ENCODE results near the gene DGKZ. TPM values are rescaled to one million over a fixed set of nuclear protein-coding genes. Genes with fewer than 3 reads are reported as not detected.

DGKZ gene
- total and polyA plus RNA-seq, 2 experiments from 2014 or later: 45.1 to 170 TPM

GRCh38 chr11:46330154-46330553 lies 17.1 kb upstream of the DGKZ start:
- no peaks in the 10 kb centered on the region for H3K9me3 Mint-ChIP-seq
- TF ChIP-seq NANOG (IDR thresholded peaks at IDR 0.05; ENCODE audit: borderline replicate concordance) (no peak), CREB1 (CRISPR knock-in tag; IDR thresholded peaks at IDR 0.05; ENCODE audit: low read depth) (no peak)
- Histone ChIP-seq H3K4me2 (peak overlapping the region; percentile 58), H3K79me2 (replicated peaks; ENCODE audit: insufficient read depth) (no peaks in the 10 kb centered on the region), H3K4me1 (ENCODE audit: insufficient read depth) (peaks cover 27% of the 10 kb centered on the region), H2AFZ (peak overlapping the region; percentile 88; the same call in 1 of the 2 replicates), H3K27me3 (ENCODE audit: insufficient read depth) (peaks cover 60% of the 10 kb centered on the region), H3K27ac (ENCODE audit: low read depth) (no peak overlapping the region), H3K4me3 (peak overlapping the region; percentile 34; the same call in 1 of the 2 replicates), H3K36me3 (ENCODE audit: insufficient read depth) (no peaks in the 10 kb centered on the region; the same call in 1 of the 2 replicates), H3K9me2 (ENCODE audit: insufficient read depth) (no peaks in the 10 kb centered on the region), H3F3A (replicated peaks; ENCODE audit: low read depth) (peaks cover 6% of the 10 kb centered on the region; the same call in 1 of the 2 replicates), H4K20me1 (replicated peaks; ENCODE audit: insufficient read depth) (no peaks in the 10 kb centered on the region)
- DNase-seq (ENCODE audit: low spot score) (no peak), ATAC-seq (no peak)
- H3K4me1 Mint-ChIP-seq: peaks cover 42% of the 10 kb centered on the region
- no peak overlapping the region for H3K27ac Mint-ChIP-seq
- peaks cover 4% of the 10 kb centered on the region; the same call in 2 of the 3 replicates for H3K36me3 Mint-ChIP-seq (ENCODE audit: low read depth)
- peak overlapping the region; percentile 56 for H3K4me3 Mint-ChIP-seq
- peaks cover 51% of the 10 kb centered on the region for H3K27me3 Mint-ChIP-seq (ENCODE audit: insufficient read depth, low read depth, poor library complexity)

GRCh38 chr11:46330563-46331281 lies 16.5 kb upstream of the DGKZ start:
- Mint-ChIP-seq H3K4me3 (peak overlapping the region; percentile 71), H3K4me1 (peaks cover 48% of the 10 kb centered on the region), H3K27me3 (ENCODE audit: insufficient read depth, low read depth, poor library complexity) (peaks cover 50% of the 10 kb centered on the region), H3K27ac (no peak overlapping the region), H3K9me3 (no peaks in the 10 kb centered on the region), H3K36me3 (ENCODE audit: low read depth) (peaks cover 4% of the 10 kb centered on the region; the same call in 2 of the 3 replicates)
- Histone ChIP-seq H3K4me3 (peak overlapping the region; percentile 34), H3K27me3 (ENCODE audit: insufficient read depth) (peaks cover 61% of the 10 kb centered on the region), H3K9me2 (ENCODE audit: insufficient read depth) (no peaks in the 10 kb centered on the region), H3K79me2 (replicated peaks; ENCODE audit: insufficient read depth) (no peaks in the 10 kb centered on the region), H3K36me3 (ENCODE audit: insufficient read depth) (no peaks in the 10 kb centered on the region; the same call in 1 of the 2 replicates), H3K27ac (ENCODE audit: low read depth) (no peak overlapping the region), H3F3A (replicated peaks; ENCODE audit: low read depth) (peaks cover 7% of the 10 kb centered on the region; the same call in 1 of the 2 replicates), H3K4me2 (peak overlapping the region; percentile 58), H3K4me1 (ENCODE audit: insufficient read depth) (peaks cover 29% of the 10 kb centered on the region), H2AFZ (peak overlapping the region; percentile 88; the same call in 1 of the 2 replicates), H4K20me1 (replicated peaks; ENCODE audit: insufficient read depth) (no peaks in the 10 kb centered on the region)
- ATAC-seq: peak; percentile 6; the same call in 2 of the 3 replicates
- no peak for DNase-seq (ENCODE audit: low spot score)
- TF ChIP-seq ETS1 (IDR thresholded peaks at IDR 0.05): no peak
- no peak for TF ChIP-seq EZH2 (IDR thresholded peaks at IDR 0.05; ENCODE audit: low read depth, unreplicated experiment)
- TF ChIP-seq CREB1 (CRISPR knock-in tag; IDR thresholded peaks at IDR 0.05; ENCODE audit: low read depth): no peak
- no peak for TF ChIP-seq CTCF (conservative IDR thresholded peaks at IDR 0.05; ENCODE audit: low read depth in 2 of 2)
- no peak for TF ChIP-seq ZNF114 (CRISPR knock-in tag; IDR thresholded peaks at IDR 0.05)
- no peak for TF ChIP-seq POLR2AphosphoS5 (IDR thresholded peaks at IDR 0.05; ENCODE audit: low read depth)
- TF ChIP-seq JUNB (IDR thresholded peaks at IDR 0.05; ENCODE audit: unreplicated experiment): no peak
- TF ChIP-seq NANOG (IDR thresholded peaks at IDR 0.05; ENCODE audit: borderline replicate concordance): no peak
- no peak for TF ChIP-seq REST (IDR thresholded peaks at IDR 0.05; ENCODE audit: unreplicated experiment)
- no peak for TF ChIP-seq STAT1 (IDR thresholded peaks at IDR 0.05; ENCODE audit: unreplicated experiment)
- no peak for TF ChIP-seq ZNF331 (CRISPR knock-in tag; IDR thresholded peaks at IDR 0.05; ENCODE audit: low read depth)
- no peak for TF ChIP-seq EZH2phosphoT487 (IDR thresholded peaks at IDR 0.05; ENCODE audit: unreplicated experiment)

All from GM23338 (cell line).